Activated CD4-positive, alpha-beta T cell treated with anti-CD3 and anti-CD28 coated beads, Interleukin-2, amount 10 ng/mL, durations not matched to agents 7 days and 5 days (primary cell): ENCODE data around the gene GPR68. TPM values are rescaled to one million over a fixed set of nuclear protein-coding genes. Genes with fewer than 3 reads are reported as not detected.
"Not testable (repeated sequence)": the region's sequence is repeated elsewhere in the genome, so short reads cannot be mapped to it uniquely, and the experiment has no call there.

ENCODE experiments used
- CTCF ChIA-PET: fragments of 350-600 bp; sonication (Branson Sonifier 250); formaldehyde crosslinking; loops from one replicate; lab custom pipeline; 2021; ENCODE audit warnings: antibody characterized with exemption; lab: Charles Lee
- POLR2A ChIA-PET: fragments of 350-600 bp; sonication (Branson Sonifier 250); formaldehyde crosslinking; loops from one replicate; lab custom pipeline; 2021; ENCODE audit warnings: antibody characterized with exemption; lab: Charles Lee
- DNase-seq: peaks from one replicate; pipeline ENCODE4 v3.0.0-alpha.2; 2020
- H3K27ac Mint-ChIP-seq: one replicate; pipeline ENCODE4 v1.8.0; 2021; ENCODE audit warnings: mild to moderate bottlenecking, moderate library complexity, mixed read lengths
- H3K27me3 Mint-ChIP-seq: one replicate; pipeline ENCODE4 v1.8.0; 2021; ENCODE audit warnings: mixed read lengths
- H3K36me3 Mint-ChIP-seq: one replicate; pipeline ENCODE4 v1.8.0; 2021; ENCODE audit warnings: low read depth, mixed read lengths
- H3K4me1 Mint-ChIP-seq: one replicate; pipeline ENCODE4 v1.8.0; 2021; ENCODE audit warnings: mixed read lengths
- H3K4me3 Mint-ChIP-seq: one replicate; pipeline ENCODE4 v1.8.0; 2021; ENCODE audit warnings: mild to moderate bottlenecking, moderate library complexity, mixed read lengths
- H3K9me3 Mint-ChIP-seq: one replicate; pipeline ENCODE4 v1.8.0; 2021; ENCODE audit warnings: mixed read lengths
- total RNA-seq, 2 experiments: library from RNA; stranded (reverse); gene quantifications; one replicate each; pipeline ENCODE4 v1.2.3, GENCODE V29; 2021

GPR68 gene
- total RNA-seq, 2 experiments from 2014 or later = 32.7 to 33.0 TPM

DNA sequence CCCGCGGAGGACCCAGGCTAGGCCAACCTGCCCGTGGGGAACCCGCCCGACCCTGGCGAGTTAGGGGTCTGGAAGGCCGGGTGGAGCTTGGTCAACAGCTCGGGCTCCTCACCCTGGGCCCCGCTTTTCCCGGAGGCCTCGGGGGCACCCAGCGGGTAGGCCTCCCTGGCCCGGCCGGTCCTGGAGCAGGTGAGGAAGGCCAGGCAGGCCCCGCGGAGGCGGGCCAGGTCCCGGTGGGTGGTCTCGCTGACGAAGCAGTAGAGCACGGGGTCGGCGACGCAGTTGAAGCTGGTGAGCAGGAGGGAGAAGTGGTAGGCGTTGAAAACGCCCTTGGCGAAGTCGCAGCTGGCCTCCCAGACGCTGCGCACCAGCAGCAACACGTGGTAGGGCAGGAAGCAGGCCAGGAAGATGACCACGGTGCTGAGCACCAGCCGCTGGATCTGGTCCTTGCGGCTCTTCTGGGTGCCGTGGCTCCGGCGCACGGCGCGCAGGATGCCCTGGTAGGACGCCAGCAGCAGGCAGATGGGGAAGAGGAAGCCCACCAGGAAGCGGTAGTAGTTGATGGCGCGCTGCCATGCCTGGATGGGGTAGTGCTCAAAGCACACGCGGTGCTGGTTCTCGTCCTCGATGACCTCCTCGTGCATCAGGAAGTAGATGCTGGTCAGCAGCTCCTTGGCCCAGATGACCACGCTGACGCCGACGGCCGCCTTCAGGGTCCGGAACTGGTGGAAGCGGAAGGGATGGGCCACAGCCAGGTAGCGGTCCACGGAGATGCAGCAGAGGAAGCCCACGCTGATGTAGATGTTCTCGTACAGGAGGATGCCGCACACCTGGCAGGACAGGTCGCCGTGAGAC, 10.3 kb downstream of the GPR68 start:
- no peaks in the 10 kb centered on the region for H3K27me3 Mint-ChIP-seq
- POLR2A ChIA-PET = no interaction called here

DNA sequence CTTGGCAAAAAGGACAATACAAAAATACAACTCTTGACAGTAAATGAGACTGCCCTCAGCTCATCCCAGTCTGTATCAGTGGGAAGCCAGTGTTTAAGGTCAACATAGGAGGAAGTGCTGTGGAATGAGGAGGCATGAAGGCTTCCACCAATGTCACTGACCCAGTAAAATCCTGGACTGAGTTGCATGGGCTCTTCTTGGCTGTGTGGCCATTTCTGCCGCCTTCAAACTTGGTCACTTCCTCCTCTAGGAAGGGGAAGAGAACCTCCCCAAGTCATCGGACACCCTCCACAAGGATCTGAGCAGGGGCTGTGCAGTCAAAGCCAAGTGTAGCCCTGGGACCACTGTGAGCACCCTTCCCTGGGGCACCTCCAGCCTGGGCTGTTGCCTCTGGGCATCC, 11.9 kb downstream of the GPR68 start:
- CTCF ChIA-PET = interaction anchor here (1.4 kb wide), 1 partner anchor 11 kb away, joined by 5 read pairs; no protein-coding TSS in a partner anchor
- POLR2A ChIA-PET = interaction anchor here (1.1 kb wide), 1 partner anchor 9 kb away, joined by 3 read pairs; no protein-coding TSS in a partner anchor
- Mint-ChIP-seq H3K27ac (peak overlapping the region; percentile 99), H3K4me1 (peaks cover 82% of the 10 kb centered on the region), H3K4me3 (no peak overlapping the region), H3K27me3 (no peaks in the 10 kb centered on the region), H3K9me3 (peaks cover 16% of the 10 kb centered on the region), H3K36me3 (peaks cover 74% of the 10 kb centered on the region)
- DNase-seq = no peak

More for the DNA sequence above, 10.3 kb downstream of the GPR68 start:
- Mint-ChIP-seq H3K4me3 (no peak overlapping the region), H3K36me3 (peaks cover 84% of the 10 kb centered on the region), H3K9me3 (peaks cover 16% of the 10 kb centered on the region), H3K27ac (no peak overlapping the region), H3K4me1 (peaks cover 82% of the 10 kb centered on the region)
- CTCF ChIA-PET = interaction anchor here (0.6 to 1.9 kb wide), 4 partner anchors 8 to 61 kb away, joined by 5 to 7 read pairs (median 6); no protein-coding TSS in a partner anchor
- DNase-seq = no peak

DNA sequence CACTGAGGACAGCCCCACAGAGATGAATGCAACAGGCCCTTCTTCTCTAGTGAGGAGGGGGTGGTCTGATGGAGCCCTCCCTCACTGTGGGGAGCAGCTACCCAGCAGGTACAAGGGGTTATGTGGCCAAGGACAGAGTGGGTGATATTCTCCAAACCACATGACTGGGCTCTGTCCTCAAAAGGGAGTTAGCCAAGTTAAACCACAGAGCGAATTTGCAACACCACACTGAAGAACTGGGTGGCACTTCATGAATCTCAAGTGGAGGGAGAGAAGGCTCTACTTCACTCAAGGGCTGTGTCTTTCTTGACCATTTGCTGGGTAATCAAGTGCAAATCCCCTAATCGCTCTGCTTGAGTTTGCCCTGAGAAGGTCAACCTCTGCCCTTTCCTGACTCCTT, 12.5 kb downstream of the GPR68 start:
- Mint-ChIP-seq H3K4me1 (peaks cover 82% of the 10 kb centered on the region), H3K27me3 (no peaks in the 10 kb centered on the region), H3K36me3 (peaks cover 76% of the 10 kb centered on the region), H3K4me3 (no peak overlapping the region), H3K27ac (peak overlapping the region; percentile 99), H3K9me3 (peaks cover 16% of the 10 kb centered on the region)
- no peak for DNase-seq
- ChIA-PET CTCF (interaction anchor here (1.2 kb wide), 1 partner anchor 12 kb away, joined by 4 read pairs; the partner anchor contains the start of gene GPR68), POLR2A (no interaction called here)

DNA sequence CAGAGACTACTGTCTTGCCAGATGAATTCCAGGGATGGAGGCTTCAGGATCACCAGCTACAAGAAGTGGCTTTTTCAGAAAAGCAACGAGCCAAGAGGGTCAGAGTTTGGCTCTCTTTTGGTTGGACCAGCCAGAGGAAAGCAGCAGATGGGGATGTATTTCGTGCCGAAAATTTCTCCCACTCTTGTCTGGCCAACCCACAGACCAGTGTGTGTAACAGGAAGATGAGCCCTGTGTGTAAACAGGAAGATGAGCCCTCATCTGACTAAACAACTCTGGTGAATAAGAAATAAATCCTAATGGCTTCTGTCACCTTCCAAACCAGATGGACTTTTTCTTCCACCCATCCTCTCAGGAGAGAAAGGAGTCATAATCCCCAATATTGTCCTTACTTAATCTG, 13.1 kb downstream of the GPR68 start:
- Mint-ChIP-seq H3K9me3 (peaks cover 16% of the 10 kb centered on the region), H3K27me3 (no peaks in the 10 kb centered on the region), H3K27ac (peak overlapping the region; percentile 99), H3K36me3 (peaks cover 78% of the 10 kb centered on the region), H3K4me3 (peak overlapping the region; percentile 80), H3K4me1 (peaks cover 84% of the 10 kb centered on the region)
- DNase-seq = no peak
- ChIA-PET CTCF (interaction anchor here (0.5 to 1.2 kb wide), 2 partner anchors 13 to 59 kb away, joined by 3 to 4 read pairs; partner anchors contain the start of gene GPR68), POLR2A (no interaction called here)

DNA sequence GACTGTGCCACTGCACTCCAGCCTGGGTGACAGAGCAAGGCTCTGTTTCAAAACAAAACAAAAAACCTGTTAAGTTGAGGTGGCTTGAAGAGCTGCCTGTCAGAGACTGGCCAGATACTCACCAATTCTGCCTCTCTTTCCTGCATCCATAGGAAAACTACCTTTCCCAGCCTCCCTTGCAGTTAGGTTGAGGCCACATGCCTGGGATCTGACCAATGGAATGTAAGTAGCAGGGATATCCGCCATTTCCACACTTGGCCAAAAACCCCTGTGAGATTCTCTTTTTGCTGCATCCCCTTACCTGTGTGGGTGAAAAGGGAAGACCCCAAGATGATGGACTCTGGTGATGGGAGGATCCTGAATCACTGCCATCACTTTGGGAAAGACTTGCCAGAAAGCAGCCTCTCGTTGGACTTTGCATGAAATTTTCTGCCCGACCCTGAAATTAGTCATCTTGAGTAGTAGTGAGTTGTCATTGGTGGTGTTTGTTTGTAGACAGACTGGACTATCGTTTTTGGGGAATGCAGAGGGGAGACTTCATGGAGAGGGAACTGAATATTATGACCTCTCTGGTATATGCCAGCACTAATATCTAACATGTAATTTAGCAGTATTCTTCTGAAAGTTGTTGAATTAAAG, 14.0 kb downstream of the GPR68 start:
- Mint-ChIP-seq H3K4me1 (peaks cover 85% of the 10 kb centered on the region), H3K36me3 (peaks cover 80% of the 10 kb centered on the region), H3K4me3 (peak overlapping the region; percentile 80), H3K27me3 (no peaks in the 10 kb centered on the region), H3K9me3 (peaks cover 16% of the 10 kb centered on the region), H3K27ac (peak overlapping the region; percentile 99)
- no peak for DNase-seq
- POLR2A ChIA-PET = interaction anchor here (4.3 kb wide), 1 partner anchor 13 kb away, joined by 66 read pairs; the partner anchor contains the start of gene GPR68
- CTCF ChIA-PET = interaction anchor here (1.2 to 5.5 kb wide), 2 partner anchors 14 to 15 kb away, joined by 4 to 70 read pairs; partner anchors contain the start of gene GPR68

DNA sequence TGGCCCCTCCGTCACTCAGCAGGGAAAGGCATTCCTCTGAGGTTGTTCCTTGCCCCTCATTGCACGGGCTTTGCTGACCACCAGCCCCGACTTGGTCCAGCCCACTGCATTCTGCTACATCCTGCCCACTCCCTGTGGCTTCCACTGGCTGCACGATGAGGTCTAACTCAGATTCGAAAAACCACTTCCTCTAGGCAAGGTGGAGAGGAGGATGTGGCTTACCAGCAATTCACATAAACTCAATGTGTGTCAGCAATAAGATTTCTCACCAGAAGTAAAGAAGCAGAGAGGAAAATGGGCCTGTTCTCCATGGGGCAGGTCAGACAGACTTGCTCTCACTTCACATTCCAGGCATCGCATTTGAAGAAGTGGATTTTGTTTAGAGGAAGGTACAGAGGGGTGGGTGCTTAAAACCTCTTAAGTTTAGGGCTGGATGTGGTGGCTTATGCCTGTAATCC, 14.7 kb downstream of the GPR68 start:
- H3K27me3 Mint-ChIP-seq = no peaks in the 10 kb centered on the region
- H3K4me3 Mint-ChIP-seq = peak overlapping the region; percentile 80
- H3K36me3 Mint-ChIP-seq = peaks cover 81% of the 10 kb centered on the region
- H3K4me1 Mint-ChIP-seq = peaks cover 89% of the 10 kb centered on the region
- H3K27ac Mint-ChIP-seq = peak overlapping the region; percentile 99
- ChIA-PET POLR2A (interaction anchor here (4.3 kb wide), 1 partner anchor 14 kb away, joined by 66 read pairs; the partner anchor contains the start of gene GPR68), CTCF (interaction anchor here (0.6 to 5.5 kb wide), 4 partner anchors 13 to 52 kb away, joined by 3 to 70 read pairs (median 10); partner anchors contain the start of gene GPR68)
- H3K9me3 Mint-ChIP-seq = peaks cover 16% of the 10 kb centered on the region
- peak; percentile 88 for DNase-seq

DNA sequence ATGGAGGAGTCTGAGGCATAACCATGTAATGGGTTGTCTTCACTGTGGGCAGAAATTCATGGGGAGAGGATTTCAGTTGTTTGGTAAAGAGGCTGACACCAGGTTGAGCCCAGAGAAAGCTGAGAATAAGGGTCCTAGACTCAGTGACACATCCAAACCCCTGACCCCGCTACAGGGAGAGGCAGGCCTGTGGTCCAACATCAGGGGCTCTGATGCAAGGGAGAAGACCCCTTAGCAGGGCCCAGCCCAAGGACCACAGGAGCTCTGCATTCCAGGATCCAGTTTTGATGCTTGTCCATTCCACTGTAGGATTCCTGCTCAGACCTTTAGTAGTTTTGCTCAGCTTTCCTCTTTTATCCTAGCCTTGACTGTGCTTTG, 15.5 kb downstream of the GPR68 start:
- ChIA-PET POLR2A (interaction anchor here (0.5 to 4.3 kb wide), 3 partner anchors 10 to 21 kb away, joined by 7 to 66 read pairs (median 7); partner anchors contain the start of gene GPR68), CTCF (interaction anchor here (0.6 to 5.5 kb wide), 8 partner anchors 13 to 90 kb away, joined by 3 to 70 read pairs (median 4); partner anchors contain the start of gene GPR68)
- H3K9me3 Mint-ChIP-seq = peaks cover 16% of the 10 kb centered on the region
- peaks cover 80% of the 10 kb centered on the region for H3K36me3 Mint-ChIP-seq
- no peaks in the 10 kb centered on the region for H3K27me3 Mint-ChIP-seq
- peaks cover 86% of the 10 kb centered on the region for H3K4me1 Mint-ChIP-seq
- peak overlapping the region; percentile 80 for H3K4me3 Mint-ChIP-seq
- peak overlapping the region; percentile 99 for H3K27ac Mint-ChIP-seq
- DNase-seq = no peak

DNA sequence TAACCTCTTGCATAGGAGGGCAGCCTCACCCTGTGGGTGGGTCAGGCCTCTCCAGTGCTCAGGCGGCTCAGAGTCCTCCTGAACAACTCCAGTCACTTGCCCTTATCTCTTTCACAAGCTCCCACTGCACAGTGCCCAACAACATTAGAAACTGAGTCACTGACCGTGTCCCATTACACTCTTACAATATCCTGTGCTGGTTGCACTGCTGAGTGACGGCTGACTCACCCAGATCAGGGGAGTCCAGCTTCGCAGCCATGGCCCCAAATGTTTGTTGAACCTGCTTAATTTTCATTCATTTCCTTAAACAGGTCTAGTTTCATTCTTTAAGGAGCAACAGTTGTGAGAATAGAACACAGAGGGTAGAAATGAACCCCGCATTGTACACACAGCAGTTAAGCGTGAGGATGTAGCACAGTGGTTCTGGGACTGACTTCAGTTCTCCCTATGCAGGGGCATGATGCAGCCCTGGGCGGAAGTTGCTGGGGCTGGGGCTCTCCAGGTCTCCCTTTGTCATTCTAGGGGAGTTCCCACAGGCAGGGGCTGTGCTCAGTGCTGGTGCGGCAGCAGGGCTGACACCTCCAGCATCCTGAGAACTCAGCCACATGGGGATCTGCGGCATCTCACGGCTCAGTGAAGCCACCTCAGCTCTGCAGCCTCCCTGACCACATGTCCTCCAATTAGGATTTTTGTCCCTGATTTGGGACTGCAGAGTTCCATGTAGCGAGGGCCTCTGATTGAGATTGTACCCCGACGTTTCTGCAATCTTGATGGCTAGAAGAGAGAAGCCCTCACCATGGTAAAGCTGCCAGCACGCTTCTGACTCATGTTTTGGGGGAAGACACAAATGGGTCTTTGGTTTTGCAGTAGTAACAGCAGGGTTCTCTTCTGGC, 16.1 kb downstream of the GPR68 start:
- DNase-seq = peak; percentile 84
- peaks cover 90% of the 10 kb centered on the region for H3K4me1 Mint-ChIP-seq
- CTCF ChIA-PET = interaction anchor here (0.6 to 5.5 kb wide), 10 partner anchors 10 to 1255 kb away, joined by 3 to 70 read pairs (median 4); partner anchors contain the start of gene GPR68
- H3K9me3 Mint-ChIP-seq = peaks cover 18% of the 10 kb centered on the region
- no peaks in the 10 kb centered on the region for H3K27me3 Mint-ChIP-seq
- POLR2A ChIA-PET = interaction anchor here (0.5 to 4.3 kb wide), 3 partner anchors 9 to 22 kb away, joined by 7 to 66 read pairs (median 7); partner anchors contain the start of gene GPR68
- H3K36me3 Mint-ChIP-seq = peaks cover 85% of the 10 kb centered on the region
- peak overlapping the region; percentile 99 for H3K27ac Mint-ChIP-seq
- H3K4me3 Mint-ChIP-seq = peak overlapping the region; percentile 64

DNA sequence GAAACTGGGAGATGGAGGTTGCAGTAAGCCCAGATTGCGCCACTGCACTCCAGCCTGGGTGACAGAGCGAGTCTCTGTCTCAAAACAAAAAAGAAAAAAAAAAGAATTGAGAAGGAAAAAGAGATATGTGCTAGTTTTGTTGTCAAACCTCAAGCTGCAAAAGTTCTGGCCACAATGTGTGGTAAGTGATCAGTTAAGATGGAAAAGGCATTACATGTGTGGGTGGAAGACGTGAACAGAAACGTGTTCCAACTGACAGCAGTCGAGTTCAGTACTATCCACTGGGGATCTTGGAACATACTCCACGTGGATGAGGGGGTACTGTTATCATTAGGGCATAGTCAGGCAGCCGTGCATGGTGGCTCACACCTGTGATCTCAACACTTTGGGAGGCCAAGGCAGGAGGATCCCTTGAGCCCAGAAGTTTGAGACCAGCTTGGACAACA, 17.3 kb downstream of the GPR68 start:
- ChIA-PET CTCF (interaction anchor here (0.6 to 5.5 kb wide), 6 partner anchors 9 to 413 kb away, joined by 3 to 70 read pairs (median 5); partner anchors contain the start of gene GPR68), POLR2A (interaction anchor here (0.6 to 4.3 kb wide), 2 partner anchors 16 to 113 kb away, joined by 6 to 66 read pairs; partner anchors contain the start of gene GPR68)
- Mint-ChIP-seq H3K4me1 (peaks cover 95% of the 10 kb centered on the region), H3K36me3 (peaks cover 85% of the 10 kb centered on the region), H3K27ac (peak overlapping the region; percentile 99), H3K4me3 (peak overlapping the region; percentile 53), H3K9me3 (peaks cover 21% of the 10 kb centered on the region), H3K27me3 (no peaks in the 10 kb centered on the region)
- peak; percentile 50 for DNase-seq

DNA sequence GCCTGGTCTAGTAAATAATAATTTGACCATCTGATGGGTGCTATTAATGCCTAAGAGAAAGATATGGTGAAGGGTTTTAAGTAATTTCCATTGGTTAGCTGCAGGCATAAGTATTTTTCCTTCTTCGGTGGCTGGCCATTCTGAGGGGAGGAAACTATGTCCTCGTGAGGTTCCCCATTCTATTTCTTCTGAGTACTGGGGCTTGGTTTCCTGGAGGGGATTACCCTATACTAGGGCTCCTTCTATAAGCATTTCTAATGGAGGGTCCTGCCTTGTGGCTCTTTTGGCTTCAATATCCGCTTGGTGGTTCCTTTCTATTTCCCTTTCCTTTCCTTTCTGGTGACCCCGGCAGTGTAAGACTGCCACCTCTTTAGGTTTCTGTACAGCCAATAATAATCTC, 18.1 kb downstream of the GPR68 start:
- H3K27ac Mint-ChIP-seq = peak overlapping the region; percentile 99
- H3K9me3 Mint-ChIP-seq = peaks cover 20% of the 10 kb centered on the region
- DNase-seq, H3K27me3 Mint-ChIP-seq, H3K4me3 Mint-ChIP-seq: not testable (repeated sequence)
- H3K36me3 Mint-ChIP-seq = peaks cover 85% of the 10 kb centered on the region
- ChIA-PET POLR2A (interaction anchor here (0.6 to 4.3 kb wide), 2 partner anchors 17 to 473 kb away, joined by 3 to 66 read pairs; partner anchors contain the start of gene GPR68), CTCF (interaction anchor here (0.9 to 5.5 kb wide), 3 partner anchors 8 to 23 kb away, joined by 3 to 70 read pairs (median 6); partner anchors contain the start of gene GPR68)
- H3K4me1 Mint-ChIP-seq = peaks cover 94% of the 10 kb centered on the region

DNA sequence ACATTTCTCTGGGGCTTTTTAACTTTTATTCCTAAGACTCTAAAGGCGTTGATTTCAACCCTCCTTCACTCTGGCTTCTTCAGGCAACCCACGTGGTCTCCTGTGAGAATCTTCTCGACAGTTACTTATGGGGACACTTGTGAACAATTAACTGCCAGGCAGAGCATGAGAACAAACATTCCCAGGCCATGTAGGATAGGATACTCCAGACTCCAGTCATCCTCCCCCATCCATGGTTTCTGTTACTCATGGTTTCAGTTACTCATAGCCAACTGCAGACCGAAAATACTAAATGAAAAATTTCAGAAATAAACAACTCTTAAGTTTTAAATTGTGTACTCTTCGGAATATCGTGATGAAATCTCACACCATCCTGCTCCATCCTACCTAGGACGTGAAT, 19.5 kb downstream of the GPR68 start:
- Mint-ChIP-seq H3K4me1 (peaks cover 88% of the 10 kb centered on the region), H3K36me3 (peaks cover 85% of the 10 kb centered on the region), H3K27ac (peak overlapping the region; percentile 99), H3K4me3 (no peak overlapping the region), H3K27me3 (no peaks in the 10 kb centered on the region), H3K9me3 (peaks cover 15% of the 10 kb centered on the region)
- DNase-seq = no peak
- ChIA-PET CTCF (no interaction called here), POLR2A (no interaction called here)
